SK-N-MC (cell line): ENCODE data around the gene MYBBP1A.

Experiments used
- EZH2 ChIP-seq: fragments of 200-600 bp; sonication (generic); IDR thresholded peaks from one replicate; pipeline ENCODE4 v1.6.1; 2017; ENCODE audit warnings: antibody characterized with exemption
- POLR2AphosphoS5 ChIP-seq: IDR thresholded peaks from 2 replicates; pipeline ENCODE4 v1.6.1; 2012; ENCODE audit warnings: mild to moderate bottlenecking, low read depth, low read length, borderline replicate concordance

- TF ChIP-seq EZH2 (no peak), POLR2AphosphoS5 (no peak)
Observed at GRCh38 chr17:4548721-4549531, 6.3 kb downstream of the MYBBP1A start.
